Lung (tissue), 12 donors: ENCODE results near the gene MYZAP. TPM values are rescaled to one million over a fixed set of nuclear protein-coding genes. Genes with fewer than 3 reads are reported as not detected.
A peak's percentile ranks its signal among the peaks of the same experiment; 100 is the strongest.

Source experiments
- ATAC-seq: fragments of 200-7000 bp; cut with Tn5 transposase; one replicate; pipeline ENCODE4 v1.9.1; 2020; ENCODE audit warnings: moderate number of reproducible peaks; ENCODE audit not compliant: insufficient read depth, low FRiP score
- DNase-seq, 3 donors: peaks; one replicate each; pipeline ENCODE4 v3.0.0-alpha.2; 2013 to 2017
- H3K27ac ChIP-seq, 2 donors: one replicate each; pipeline ENCODE4 v1.5.1; 2013; ENCODE audit warnings: mild to moderate bottlenecking in 2 of 2, moderate library complexity in 2 of 2, control low read depth in 1 of 2, inconsistent platforms in 1 of 2, low read depth in 1 of 2, low read length in 1 of 2
- H3K27me3 ChIP-seq, 3 donors: one replicate each; pipeline ENCODE4 v1.5.1; 2013; ENCODE audit warnings: low read length in 2 of 3; ENCODE audit not compliant: control insufficient read depth in 3 of 3, insufficient read depth in 3 of 3
- H3K36me3 ChIP-seq, 4 donors: one replicate each; pipeline ENCODE4 v1.5.1; 2013; ENCODE audit warnings: low read length in 4 of 4, mild to moderate bottlenecking in 1 of 4, moderate library complexity in 1 of 4; ENCODE audit not compliant: control insufficient read depth in 4 of 4, insufficient read depth in 4 of 4
- H3K4me1 ChIP-seq, 5 donors: one replicate each; pipeline ENCODE4 v1.5.1; 2013; ENCODE audit warnings: low read length in 5 of 5, mild to moderate bottlenecking in 2 of 5, moderate library complexity in 1 of 5; ENCODE audit not compliant: control insufficient read depth in 5 of 5, insufficient read depth in 5 of 5
- H3K4me3 ChIP-seq: one replicate; pipeline ENCODE4 v1.5.1; 2013; ENCODE audit warnings: mild to moderate bottlenecking, control low read depth, moderate library complexity
- H3K9ac ChIP-seq, 2 donors: one replicate each; pipeline ENCODE4 v1.5.1; 2013; ENCODE audit warnings: low read length in 2 of 2, control low read depth in 1 of 2; ENCODE audit not compliant: insufficient read depth in 1 of 2
- H3K9me3 ChIP-seq, 4 donors: one replicate each; pipeline ENCODE4 v1.5.1; 2013; ENCODE audit warnings: low read length in 3 of 4, mild to moderate bottlenecking in 1 of 4, moderate library complexity in 1 of 4; ENCODE audit not compliant: control insufficient read depth in 4 of 4, insufficient read depth in 3 of 4
- CTCF ChIP-seq: IDR thresholded peaks from 2 replicates; pipeline ENCODE4 v1.5.1; 2012; ENCODE audit warnings: mild to moderate bottlenecking; ENCODE audit errors: control extremely low read depth, extremely low read depth
- WGBS, 2 donors: extraction: QIAGEN DNeasy Blood & Tissue Kit; methylation state at CpG; one replicate each; pipeline ENCODE4 v1.1.7; 2013; 5-methylcytosine and 5-hydroxymethylcytosine counted together
- polyA plus RNA-seq, 2 donors: library from polyadenylated mRNA; stranded (reverse); fragments of 200-250 nt; gene quantifications; one replicate each; pipeline ENCODE4 v1.2.1, GENCODE V29; 2013
- total RNA-seq, 2 donors: library from RNA; depleted of rRNA in 1 of 2; stranded (reverse); fragments of >200 nt in 1 of 2; gene quantifications; one replicate each; pipeline ENCODE4 v1.2.1, GENCODE V29; 2014 to 2021
- donor health status: control.
- donor health status: control.
- donor health status: Bipolar disorder and iron deficiency.
- donor health status: healthy.
- donor health status: DM: yes; HTN: yes; CAD: no.

Gene MYZAP
- total and polyA plus RNA-seq, 4 donors = 6.9 to 36.9 (median 11.6) TPM

GRCh38 chr15:57684491-57685151 is 92.9 kb downstream of the MYZAP start:
- DNase-seq (no peak), ATAC-seq (no peak)
- WGBS, 2 donors = 76 to 88% methylated on average over 8 of the region's 8 CpGs

GRCh38 chr15:57685306-57686095 is 93.8 kb downstream of the MYZAP start:
- no peak overlapping the region for H3K4me3 ChIP-seq
- H3K4me1 ChIP-seq = peaks cover 0 to 21% (median 0%) of the 10 kb centered on the region in 5 donors
- H3K27me3 ChIP-seq = no peaks in the 10 kb centered on the region
- TF ChIP-seq CTCF = no peak
- peaks cover 0 to 1% (median 0%) of the 10 kb centered on the region in 4 donors for H3K36me3 ChIP-seq
- DNase-seq (no peak), ATAC-seq (no peak)
- WGBS, 2 donors = 77 to 90% methylated on average over 7 of the region's 7 CpGs
- peak overlapping the region in 1 of 2 donors; percentile 93 for H3K27ac ChIP-seq
- no peak overlapping the region for H3K9ac ChIP-seq
- no peaks in the 10 kb centered on the region for H3K9me3 ChIP-seq

More at GRCh38 chr15:57684491-57685151, 92.9 kb downstream of the MYZAP start:
- TF ChIP-seq CTCF = no peak
- Histone ChIP-seq H3K4me1 (peaks cover 0 to 26% (median 0%) of the 10 kb centered on the region in 5 donors), H3K9me3 (no peaks in the 10 kb centered on the region), H3K4me3 (no peak overlapping the region), H3K9ac (no peak overlapping the region), H3K36me3 (peaks cover 0 to 1% (median 0%) of the 10 kb centered on the region in 4 donors), H3K27ac (peak overlapping the region in 1 of 2 donors; percentile 79), H3K27me3 (no peaks in the 10 kb centered on the region)

GRCh38 chr15:57686657-57687056 is 95.0 kb downstream of the MYZAP start:
- Histone ChIP-seq H3K4me3 (no peak overlapping the region), H3K4me1 (peaks cover 0 to 18% (median 0%) of the 10 kb centered on the region in 5 donors), H3K36me3 (peaks cover 0 to 1% (median 0%) of the 10 kb centered on the region in 4 donors), H3K9ac (no peak overlapping the region), H3K27ac (no peak overlapping the region), H3K9me3 (no peaks in the 10 kb centered on the region), H3K27me3 (no peaks in the 10 kb centered on the region)
- no peak for TF ChIP-seq CTCF
- DNase-seq = no peak
- WGBS, 2 donors = 83 to 91% methylated on average over 4 of the region's 4 CpGs
- ATAC-seq = no peak
